NCI-H345 treated with DMSO at 0.1 percent for 48 hours (cell line): ENCODE measurements around the gene FIGNL1.
A peak's percentile ranks its signal among the peaks of the same experiment; 100 is the strongest.
"Not testable (repeated sequence)": the region's sequence is repeated elsewhere in the genome, so short reads cannot be mapped to it uniquely, and the experiment has no call there.

ENCODE experiments used
- DNase-seq: peaks from one replicate; lab custom pipeline; 2025; ENCODE audit not compliant: unreplicated experiment; lab: John Stamatoyannopoulos, UW

The FIGNL1 gene

GRCh38 chr7:50471970-50472369 is 21.8 kb upstream of the FIGNL1 start:
- no peak for DNase-seq

GRCh38 chr7:50470250-50471163 is 20.4 kb upstream of the FIGNL1 start:
- DNase-seq, result peak; percentile 31

- DNase-seq, result no peak
These were observed 19.0 kb upstream of the FIGNL1 start for GRCh38 chr7:50469181-50469580.

- peak; percentile 61 for DNase-seq
These were observed 17.9 kb upstream of the FIGNL1 start for GRCh38 chr7:50467817-50468610.

- DNase-seq, result no peak
These were observed 16.9 kb upstream of the FIGNL1 start for GRCh38 chr7:50466815-50467585.

GRCh38 chr7:50463035-50463434 is 12.9 kb upstream of the FIGNL1 start:
- DNase-seq, result no peak

GRCh38 chr7:50462361-50462760 is 12.2 kb upstream of the FIGNL1 start:
- no peak for DNase-seq

GRCh38 chr7:50461695-50462094 is 11.5 kb upstream of the FIGNL1 start:
- DNase-seq, result no peak

GRCh38 chr7:50459183-50459582 is 9.0 kb upstream of the FIGNL1 start:
- not testable (repeated sequence) for DNase-seq

- not testable (repeated sequence) for DNase-seq
These were observed 8.5 kb upstream of the FIGNL1 start for GRCh38 chr7:50458651-50459050.

- DNase-seq, result no peak
These were observed 6.4 kb upstream of the FIGNL1 start for GRCh38 chr7:50456371-50457123.

GRCh38 chr7:50455658-50456057 is 5.5 kb upstream of the FIGNL1 start:
- no peak for DNase-seq

- DNase-seq, result no peak
These were observed 4.8 kb upstream of the FIGNL1 start for GRCh38 chr7:50454968-50455367.

GRCh38 chr7:50450590-50451032 is 461 bp upstream of the FIGNL1 start:
- peak; percentile 23 for DNase-seq

- DNase-seq, result no peak
These were observed 659 bp downstream of the FIGNL1 start for GRCh38 chr7:50449501-50449880.

GRCh38 chr7:50448823-50449222 is 1.3 kb downstream of the FIGNL1 start:
- no peak for DNase-seq

- no peak for DNase-seq
These were observed 3.6 kb downstream of the FIGNL1 start for GRCh38 chr7:50446542-50446960.

- DNase-seq, result no peak
These were observed 13.9 kb downstream of the FIGNL1 start for GRCh38 chr7:50436133-50436806.

GRCh38 chr7:50431722-50432305 is 18.3 kb downstream of the FIGNL1 start:
- DNase-seq, result no peak

GRCh38 chr7:50431316-50431715 is 18.8 kb downstream of the FIGNL1 start:
- no peak for DNase-seq
